H9 (cell line): Measurements from ENCODE around the gene BLNK. TPM values are rescaled to one million over a fixed set of nuclear protein-coding genes. Genes with fewer than 3 reads are reported as not detected.

Experiments used
- DNase-seq: peaks from one replicate; pipeline ENCODE4 v3.0.0-alpha.2; 2017
- H2AFZ ChIP-seq: one replicate; pipeline ENCODE4 v1.6.1; 2013; ENCODE audit warnings: mild to moderate bottlenecking, low read length, control low read depth, moderate library complexity
- H2AK5ac ChIP-seq: 2 replicates; pipeline ENCODE4 v1.6.1; 2013; ENCODE audit warnings: low read length, control low read depth, mixed read lengths; ENCODE audit not compliant: insufficient read length
- H2BK120ac ChIP-seq: one replicate; pipeline ENCODE4 v1.6.1; 2013; ENCODE audit warnings: low read depth, mild to moderate bottlenecking, low read length, control low read depth, inconsistent platforms; ENCODE audit not compliant: poor library complexity, severe bottlenecking
- H2BK12ac ChIP-seq: 2 replicates; pipeline ENCODE4 v1.6.1; 2013; ENCODE audit warnings: low read length, control low read depth, mixed read lengths, low read depth; ENCODE audit not compliant: insufficient read length
- H2BK15ac ChIP-seq: 2 replicates; pipeline ENCODE4 v1.6.1; 2013; ENCODE audit warnings: low read depth, low read length, control low read depth
- H2BK20ac ChIP-seq: one replicate; pipeline ENCODE4 v1.6.1; 2013; ENCODE audit warnings: low read depth, mild to moderate bottlenecking, low read length, control low read depth, inconsistent platforms; ENCODE audit not compliant: poor library complexity, severe bottlenecking
- H2BK5ac ChIP-seq: 2 replicates; pipeline ENCODE4 v1.6.1; 2013; ENCODE audit warnings: low read length, control low read depth, mixed read lengths; ENCODE audit not compliant: insufficient read length
- H3K14ac ChIP-seq: 2 replicates; pipeline ENCODE4 v1.6.1; 2013; ENCODE audit warnings: low read length, control low read depth; ENCODE audit not compliant: insufficient read depth
- H3K18ac ChIP-seq: 2 replicates; pipeline ENCODE4 v1.6.1; 2013; ENCODE audit warnings: low read depth, mild to moderate bottlenecking, mixed read lengths, low read length, control low read depth; ENCODE audit not compliant: insufficient read length
- H3K23ac ChIP-seq: 2 replicates; pipeline ENCODE4 v1.6.1; 2013; ENCODE audit warnings: low read length, control low read depth, mixed read lengths, low read depth; ENCODE audit not compliant: insufficient read length
- H3K23me2 ChIP-seq: 2 replicates; pipeline ENCODE4 v1.6.1; 2013; ENCODE audit warnings: low read depth, mild to moderate bottlenecking, mixed read lengths, low read length, control low read depth; ENCODE audit not compliant: insufficient read length, poor library complexity, severe bottlenecking
- H3K27ac ChIP-seq: 2 replicates; pipeline ENCODE4 v1.5.1; 2013; ENCODE audit warnings: low read length, control low read depth, mixed read lengths, low read depth; ENCODE audit not compliant: insufficient read length
- H3K27me3 ChIP-seq: 2 replicates; pipeline ENCODE4 v1.6.1; 2013; ENCODE audit warnings: low read length, control low read depth, inconsistent platforms; ENCODE audit not compliant: insufficient read depth
- H3K4ac ChIP-seq: 2 replicates; pipeline ENCODE4 v1.6.1; 2013; ENCODE audit warnings: low read depth, mild to moderate bottlenecking, control low read depth, inconsistent platforms, low read length, moderate library complexity
- H3K4me1 ChIP-seq: 2 replicates; pipeline ENCODE4 v1.6.1; 2013; ENCODE audit warnings: low read length, control low read depth, inconsistent platforms; ENCODE audit not compliant: insufficient read depth
- H3K4me2 ChIP-seq: 2 replicates; pipeline ENCODE4 v1.6.1; 2013; ENCODE audit warnings: low read length, control low read depth, mixed read lengths; ENCODE audit not compliant: insufficient read length, insufficient read depth
- H3K56ac ChIP-seq: 2 replicates; pipeline ENCODE4 v1.6.1; 2013; ENCODE audit warnings: low read depth, mild to moderate bottlenecking, mixed read lengths, low read length, control low read depth; ENCODE audit not compliant: insufficient read length
- H3K79me1 ChIP-seq: 2 replicates; pipeline ENCODE4 v1.6.1; 2013; ENCODE audit warnings: low read depth, mild to moderate bottlenecking, moderate library complexity, low read length, control low read depth, inconsistent platforms; ENCODE audit not compliant: insufficient read depth, poor library complexity, severe bottlenecking
- H3K79me2 ChIP-seq: 2 replicates; pipeline ENCODE4 v1.6.1; 2013; ENCODE audit warnings: low read length, control low read depth, inconsistent platforms; ENCODE audit not compliant: insufficient read depth
- H3K9ac ChIP-seq: 2 replicates; pipeline ENCODE4 v1.6.1; 2013; ENCODE audit warnings: low read length, control low read depth, mixed read lengths; ENCODE audit not compliant: insufficient read length; ENCODE audit errors: extremely low read depth
- H3K9me3 ChIP-seq: one replicate; pipeline ENCODE4 v1.6.1; 2013; ENCODE audit warnings: low read depth, low read length, inconsistent platforms; ENCODE audit not compliant: control insufficient read depth
- H3T11ph ChIP-seq: one replicate; pipeline ENCODE4 v1.6.1; 2013; ENCODE audit warnings: mild to moderate bottlenecking, low read length, control low read depth, inconsistent platforms
- H4K20me1 ChIP-seq: one replicate; pipeline ENCODE4 v1.6.1; 2013; ENCODE audit not compliant: control insufficient read depth, insufficient read length, insufficient read depth
- H4K5ac ChIP-seq: 2 replicates; pipeline ENCODE4 v1.6.1; 2013; ENCODE audit warnings: low read depth, mild to moderate bottlenecking, mixed read lengths, low read length, control low read depth; ENCODE audit not compliant: insufficient read length
- H4K8ac ChIP-seq: replicated peaks from 2 replicates; pipeline ENCODE4 v1.6.1; 2013; ENCODE audit warnings: low read length, control low read depth, mixed read lengths, low read depth; ENCODE audit not compliant: insufficient read length
- H4K91ac ChIP-seq: 2 replicates; pipeline ENCODE4 v1.6.1; 2013; ENCODE audit warnings: low read depth, mild to moderate bottlenecking, moderate library complexity, mixed read lengths, low read length, control low read depth; ENCODE audit not compliant: insufficient read length
- H3K27ac Mint-ChIP-seq, 3 experiments: 2 replicates in 2 of 3; 3 replicates in 1 of 3; pipeline ENCODE4 v1.8.0; 2020 to 2021; ENCODE audit warnings: mixed read lengths in 3 of 3, mild to moderate bottlenecking in 1 of 3, moderate library complexity in 1 of 3
- H3K27me3 Mint-ChIP-seq: 2 replicates; pipeline ENCODE4 v1.8.0; 2021; ENCODE audit warnings: low read depth, mild to moderate bottlenecking, moderate library complexity, mixed read lengths
- H3K36me3 Mint-ChIP-seq, 3 experiments: 2 replicates in 2 of 3; 3 replicates in 1 of 3; pipeline ENCODE4 v1.8.0; 2020 to 2021; ENCODE audit warnings: low read depth in 3 of 3, mixed read lengths in 3 of 3; ENCODE audit not compliant: insufficient read depth in 1 of 3
- H3K4me1 Mint-ChIP-seq, 2 experiments: 2 replicates each; pipeline ENCODE4 v1.8.0; 2020; ENCODE audit warnings: mixed read lengths in 2 of 2
- H3K4me3 Mint-ChIP-seq, 2 experiments: 2 replicates in 1 of 2; 3 replicates in 1 of 2; pipeline ENCODE4 v1.8.0; 2020 to 2021; ENCODE audit warnings: mild to moderate bottlenecking in 2 of 2, mixed read lengths in 2 of 2, moderate library complexity in 1 of 2
- H3K9me3 Mint-ChIP-seq, 2 experiments: 2 replicates in 1 of 2; 3 replicates in 1 of 2; pipeline ENCODE4 v1.8.0; 2020; ENCODE audit warnings: mild to moderate bottlenecking in 2 of 2, mixed read lengths in 2 of 2, moderate library complexity in 1 of 2
- WGBS: extraction: QIAGEN DNeasy Blood & Tissue Kit; methylation state at CpG from one replicate; pipeline ENCODE4 v1.1.7; 2013; ENCODE audit warnings: missing lambda C conversion rate, low lambda C conversion rate, mixed read lengths; ENCODE audit not compliant: insufficient read length; ENCODE audit errors: extremely low coverage; 5-methylcytosine and 5-hydroxymethylcytosine counted together
- total RNA-seq: library from RNA; stranded (reverse); gene quantifications from 2 replicates; pipeline ENCODE4 v1.2.1, GENCODE V29; 2021
- TF ChIP-seq, protein P1 (sequence below): fragments of 200-600 bp; sonication (generic); conservative IDR thresholded peaks from 3 replicates; pipeline ENCODE4 v1.8.0; 2021; ENCODE audit warnings: antibody characterized with exemption, mild to moderate bottlenecking

The BLNK gene
- total RNA-seq, 1 experiment from 2014 or later: not detected

DNA sequence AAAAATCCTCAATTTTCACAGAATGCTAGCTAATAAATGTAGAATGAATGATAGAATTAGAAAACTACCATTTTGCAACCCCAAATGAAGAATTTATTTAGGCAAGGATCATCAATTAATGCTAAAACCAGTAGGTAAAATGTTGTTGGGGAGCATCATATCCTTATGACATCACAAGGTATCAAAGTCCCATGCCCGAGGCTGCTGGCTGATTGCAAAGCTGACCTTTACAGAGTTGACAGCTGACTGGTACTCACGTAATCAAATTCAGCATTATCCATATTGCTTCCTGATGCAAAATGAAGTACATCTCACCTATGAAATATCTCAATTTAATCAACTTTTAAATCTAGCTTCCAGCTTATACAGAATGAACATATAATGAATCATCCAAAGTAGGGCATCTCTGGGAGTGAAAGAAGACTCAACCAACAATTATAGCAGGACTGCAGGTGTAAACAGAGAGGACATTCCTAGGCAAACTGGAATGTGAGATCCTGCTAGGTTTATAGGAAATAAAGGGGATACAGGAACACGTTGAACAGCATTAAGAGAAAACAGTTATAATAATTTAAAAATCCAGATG is 10.2 kb upstream of the BLNK start:
- H2BK15ac ChIP-seq: no peak overlapping the region
- no peak overlapping the region for H2BK120ac ChIP-seq
- H4K8ac ChIP-seq: no peak overlapping the region
- no peak overlapping the region for H3K56ac ChIP-seq
- H2BK20ac ChIP-seq: no peak overlapping the region
- no peak overlapping the region for H3K4me3 Mint-ChIP-seq
- H3K23me2 ChIP-seq: no peaks in the 10 kb centered on the region
- no peaks in the 10 kb centered on the region for H3K79me2 ChIP-seq
- no peak overlapping the region for H3K4me2 ChIP-seq
- H4K20me1 ChIP-seq: no peaks in the 10 kb centered on the region
- H2BK5ac ChIP-seq: no peak overlapping the region
- H3K27ac Mint-ChIP-seq: no peak overlapping the region
- no peak overlapping the region for H3K27ac ChIP-seq
- no peak overlapping the region for H3K14ac ChIP-seq
- no peak overlapping the region for H3T11ph ChIP-seq
- TF ChIP-seq, protein P1, sequence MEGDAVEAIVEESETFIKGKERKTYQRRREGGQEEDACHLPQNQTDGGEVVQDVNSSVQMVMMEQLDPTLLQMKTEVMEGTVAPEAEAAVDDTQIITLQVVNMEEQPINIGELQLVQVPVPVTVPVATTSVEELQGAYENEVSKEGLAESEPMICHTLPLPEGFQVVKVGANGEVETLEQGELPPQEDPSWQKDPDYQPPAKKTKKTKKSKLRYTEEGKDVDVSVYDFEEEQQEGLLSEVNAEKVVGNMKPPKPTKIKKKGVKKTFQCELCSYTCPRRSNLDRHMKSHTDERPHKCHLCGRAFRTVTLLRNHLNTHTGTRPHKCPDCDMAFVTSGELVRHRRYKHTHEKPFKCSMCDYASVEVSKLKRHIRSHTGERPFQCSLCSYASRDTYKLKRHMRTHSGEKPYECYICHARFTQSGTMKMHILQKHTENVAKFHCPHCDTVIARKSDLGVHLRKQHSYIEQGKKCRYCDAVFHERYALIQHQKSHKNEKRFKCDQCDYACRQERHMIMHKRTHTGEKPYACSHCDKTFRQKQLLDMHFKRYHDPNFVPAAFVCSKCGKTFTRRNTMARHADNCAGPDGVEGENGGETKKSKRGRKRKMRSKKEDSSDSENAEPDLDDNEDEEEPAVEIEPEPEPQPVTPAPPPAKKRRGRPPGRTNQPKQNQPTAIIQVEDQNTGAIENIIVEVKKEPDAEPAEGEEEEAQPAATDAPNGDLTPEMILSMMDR: no peak
- no peaks in the 10 kb centered on the region for H3K27me3 ChIP-seq
- H3K4me1 ChIP-seq: peaks cover 3% of the 10 kb centered on the region
- H3K18ac ChIP-seq: no peak overlapping the region
- H3K4ac ChIP-seq: no peak overlapping the region
- no peak overlapping the region for H3K23ac ChIP-seq
- no peak for DNase-seq
- H2AFZ ChIP-seq: no peak overlapping the region
- no peak overlapping the region for H2AK5ac ChIP-seq
- no CpG with 5 or more reads among the region's 3 CpGs for WGBS
- no peak overlapping the region for H2BK12ac ChIP-seq
- no peaks in the 10 kb centered on the region for H3K79me1 ChIP-seq
- no peaks in the 10 kb centered on the region; a peak in 1 of 5 replicates for H3K9me3 Mint-ChIP-seq
- no peaks in the 10 kb centered on the region for H3K27me3 Mint-ChIP-seq
- no peak overlapping the region for H4K91ac ChIP-seq
- H3K36me3 Mint-ChIP-seq: no peaks in the 10 kb centered on the region
- peaks cover 7% of the 10 kb centered on the region in 2 experiments; a peak in 3 of 4 replicates for H3K4me1 Mint-ChIP-seq
- H3K9ac ChIP-seq: no peak overlapping the region
- no peak overlapping the region for H4K5ac ChIP-seq
- no peaks in the 10 kb centered on the region for H3K9me3 ChIP-seq
